Natural killer cell treated with Interleukin-12 subunit alpha and Interleukin-12 subunit beta and Interleukin-15 and Interleukin-18, amount 100 ng/mL, for 72 hours (primary cell): ENCODE results near the gene NUP210L. TPM values are rescaled to one million over a fixed set of nuclear protein-coding genes. Genes with fewer than 3 reads are reported as not detected.
"Not testable (repeated sequence)": the region's sequence is repeated elsewhere in the genome, so short reads cannot be mapped to it uniquely, and the experiment has no call there.

Source experiments
- ATAC-seq, 2 donors: fragments of 150-1000 bp; cut with Tn5 transposase in 1 of 2; sonication (Bioruptor Pico), chemical (Tn5 transposase) in 1 of 2; 2 replicates each; pipeline ENCODE4 v1.10.0; 2021
- DNase-seq: peaks from one replicate; pipeline ENCODE4 v3.0.0; 2022; ENCODE audit warnings: low spot score
- H3K27ac Mint-ChIP-seq, 2 donors: 1 replicate in 1 of 2; 2 replicates in 1 of 2; pipeline ENCODE4 v1.8.0; 2022; ENCODE audit warnings: mixed read lengths in 2 of 2, mild to moderate bottlenecking in 1 of 2, moderate library complexity in 1 of 2
- H3K27me3 Mint-ChIP-seq, 2 donors: 1 replicate in 1 of 2; 2 replicates in 1 of 2; pipeline ENCODE4 v1.8.0; 2022; ENCODE audit warnings: mixed read lengths in 2 of 2
- H3K36me3 Mint-ChIP-seq: one replicate; pipeline ENCODE4 v1.8.0; 2022; ENCODE audit warnings: mixed read lengths
- H3K4me1 Mint-ChIP-seq, 2 donors: 1 replicate in 1 of 2; 2 replicates in 1 of 2; pipeline ENCODE4 v1.8.0; 2022; ENCODE audit warnings: low read depth in 2 of 2, mixed read lengths in 2 of 2, mild to moderate bottlenecking in 1 of 2
- H3K4me3 Mint-ChIP-seq: one replicate; pipeline ENCODE4 v1.8.0; 2022; ENCODE audit warnings: mixed read lengths
- H3K9me3 Mint-ChIP-seq: 2 replicates; pipeline ENCODE4 v1.8.0; 2022; ENCODE audit warnings: mixed read lengths
- total RNA-seq, 2 donors: library from RNA; stranded (reverse); gene quantifications; one replicate each; pipeline ENCODE4 v1.2.3, GENCODE V29; 2022

The NUP210L gene
- total RNA-seq, 2 donors from 2014 or later = 0.24 TPM; not detected in 1

GRCh38 chr1:154157520-154158306 lies 2.8 kb upstream of the NUP210L start:
- H3K9me3 Mint-ChIP-seq = no peaks in the 10 kb centered on the region
- peak; percentile 97 to 99 for ATAC-seq
- H3K36me3 Mint-ChIP-seq = peaks cover 29% of the 10 kb centered on the region
- peaks cover 33 to 37% of the 10 kb centered on the region in 2 donors for H3K4me1 Mint-ChIP-seq
- peak overlapping the region; percentile 86 for H3K4me3 Mint-ChIP-seq
- no peaks in the 10 kb centered on the region for H3K27me3 Mint-ChIP-seq
- peak overlapping the region; percentile 86 to 94 for H3K27ac Mint-ChIP-seq
- DNase-seq = peak; percentile 79

DNA sequence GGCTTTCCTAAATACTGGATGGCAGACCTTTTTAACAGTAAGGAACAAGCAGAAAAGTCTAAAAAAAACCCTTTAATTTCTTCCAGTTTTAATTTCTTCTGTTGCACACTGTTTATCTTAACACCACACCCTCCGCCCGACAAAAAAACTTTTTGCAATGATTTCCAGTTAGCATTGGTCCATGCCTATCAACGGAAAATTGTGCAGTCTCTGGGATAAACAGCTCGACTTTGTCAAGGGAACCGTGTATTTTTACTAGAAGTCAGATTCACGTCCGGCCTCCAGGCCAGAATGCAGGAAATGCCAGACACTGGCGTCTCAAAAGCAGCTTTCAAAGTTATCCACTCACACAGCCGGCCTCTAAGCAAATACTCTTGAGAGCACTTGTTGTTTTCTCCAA lies 378 bp upstream of the NUP210L start:
- H3K27ac Mint-ChIP-seq = peak overlapping the region; percentile 3 to 43
- H3K27me3 Mint-ChIP-seq = no peaks in the 10 kb centered on the region
- DNase-seq (no peak), ATAC-seq (no peak)
- peaks cover 26% of the 10 kb centered on the region for H3K36me3 Mint-ChIP-seq
- H3K4me1 Mint-ChIP-seq = peaks cover 33 to 35% of the 10 kb centered on the region in 2 donors
- H3K9me3 Mint-ChIP-seq = no peaks in the 10 kb centered on the region
- no peak overlapping the region for H3K4me3 Mint-ChIP-seq

DNA sequence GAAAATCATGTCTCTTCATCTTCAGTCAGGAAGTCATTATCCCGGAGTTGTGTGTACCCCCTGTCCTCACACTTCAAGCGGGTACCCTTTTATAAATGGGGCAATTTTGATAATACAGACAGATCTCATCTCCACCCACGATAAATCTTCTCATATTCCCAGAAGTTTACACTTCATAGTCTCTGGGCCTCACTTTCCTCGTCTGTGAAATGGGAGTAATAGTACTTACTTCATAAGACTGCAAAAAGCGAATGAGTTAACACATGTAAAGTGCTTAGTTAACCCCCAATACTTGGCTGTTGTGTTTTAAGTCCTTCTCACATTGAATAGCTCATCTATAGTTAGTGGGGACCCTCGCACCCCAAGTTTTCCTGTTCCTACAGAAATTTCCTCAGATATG lies 820 bp downstream of the NUP210L start:
- Mint-ChIP-seq H3K27ac (peak overlapping the region; percentile 3 to 38), H3K36me3 (peaks cover 17% of the 10 kb centered on the region), H3K4me1 (peaks cover 26 to 28% of the 10 kb centered on the region in 2 donors), H3K4me3 (no peak overlapping the region), H3K9me3 (no peaks in the 10 kb centered on the region), H3K27me3 (no peaks in the 10 kb centered on the region)
- DNase-seq = no peak
- ATAC-seq = no peak

DNA sequence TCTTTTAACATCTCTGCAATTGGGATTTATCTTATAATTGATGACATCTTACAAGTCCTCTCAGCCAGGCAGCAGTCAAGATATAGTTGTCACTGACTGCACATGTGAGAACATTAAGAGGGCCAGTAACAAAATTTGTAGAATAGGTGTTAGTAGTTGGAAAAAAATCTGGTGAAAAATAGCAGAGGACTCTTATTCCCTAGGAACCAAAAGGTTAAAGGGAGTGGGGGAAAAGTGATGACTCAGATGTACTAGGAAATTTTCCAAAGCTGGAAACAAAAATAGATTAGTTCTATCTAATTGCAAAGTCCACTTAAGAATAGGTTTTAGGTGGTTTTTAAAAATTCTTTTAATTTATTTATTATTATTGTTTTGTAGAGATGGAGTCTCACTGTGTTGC lies 3.6 kb downstream of the NUP210L start:
- DNase-seq (no peak), ATAC-seq (no peak)
- Mint-ChIP-seq H3K36me3 (no peaks in the 10 kb centered on the region), H3K27me3 (no peaks in the 10 kb centered on the region), H3K4me1 (peaks cover 3 to 4% of the 10 kb centered on the region in 2 donors), H3K27ac (no peak overlapping the region), H3K4me3 (no peak overlapping the region), H3K9me3 (no peaks in the 10 kb centered on the region)

DNA sequence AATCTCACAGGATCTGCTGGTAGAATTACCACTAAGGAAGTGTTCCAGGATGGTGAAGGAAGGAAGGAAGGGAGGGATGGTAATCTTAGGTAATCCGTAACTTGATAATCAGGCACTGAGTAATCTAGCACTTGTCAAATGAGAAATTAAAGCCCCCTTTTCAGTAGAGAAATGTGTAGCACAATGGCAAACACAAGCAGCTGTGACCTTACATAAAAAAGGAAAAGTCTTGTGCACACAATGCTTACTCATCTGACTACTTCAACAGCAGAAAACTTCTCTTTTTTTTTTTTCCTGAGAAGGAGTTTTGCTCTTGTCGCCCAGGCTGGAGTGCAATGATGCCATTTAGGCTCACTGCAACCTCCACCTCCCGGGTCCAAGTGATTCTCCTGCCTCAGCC lies 6.1 kb downstream of the NUP210L start:
- Mint-ChIP-seq H3K27ac (no peak overlapping the region), H3K27me3 (no peaks in the 10 kb centered on the region), H3K4me3 (no peak overlapping the region), H3K4me1 (peaks cover 0 to 4% of the 10 kb centered on the region in 2 donors), H3K36me3 (no peaks in the 10 kb centered on the region), H3K9me3 (no peaks in the 10 kb centered on the region)
- peak in 1 of 2 donors; percentile 74 for ATAC-seq
- DNase-seq = no peak

GRCh38 chr1:154147505-154147904 lies 7.4 kb downstream of the NUP210L start:
- not testable (repeated sequence) for DNase-seq, ATAC-seq, H3K36me3 Mint-ChIP-seq, H3K27ac Mint-ChIP-seq, H3K9me3 Mint-ChIP-seq, H3K4me1 Mint-ChIP-seq, H3K27me3 Mint-ChIP-seq, H3K4me3 Mint-ChIP-seq

GRCh38 chr1:154145986-154146385 lies 8.9 kb downstream of the NUP210L start:
- Mint-ChIP-seq H3K4me1 (peaks cover 0 to 4% of the 10 kb centered on the region in 2 donors), H3K9me3 (no peaks in the 10 kb centered on the region), H3K36me3 (no peaks in the 10 kb centered on the region), H3K27ac (no peak overlapping the region), H3K27me3 (no peaks in the 10 kb centered on the region), H3K4me3 (no peak overlapping the region)
- DNase-seq (no peak), ATAC-seq (no peak)

DNA sequence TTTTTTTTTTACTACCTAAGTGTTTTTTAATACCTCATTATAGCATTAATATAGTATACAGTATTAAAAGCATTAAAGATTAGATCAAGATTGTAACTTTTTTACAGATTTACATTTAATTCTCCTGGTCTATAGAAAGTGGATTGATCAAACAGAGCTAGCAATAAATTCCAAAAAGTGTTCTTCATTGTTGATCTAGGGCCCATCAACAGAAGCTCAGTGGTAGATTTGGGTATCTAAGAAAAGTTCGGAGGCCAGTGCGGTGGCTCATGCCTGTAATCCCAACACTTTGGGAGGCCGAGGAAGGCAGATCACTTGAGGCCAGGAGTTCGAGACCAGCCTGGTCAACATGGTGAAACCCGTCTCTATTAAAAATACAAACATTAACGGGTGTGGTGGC lies 12.5 kb downstream of the NUP210L start:
- H3K27ac Mint-ChIP-seq = no peak overlapping the region
- ATAC-seq (no peak), DNase-seq (no peak)
- H3K4me3 Mint-ChIP-seq = no peak overlapping the region
- no peaks in the 10 kb centered on the region for H3K4me1 Mint-ChIP-seq
- no peaks in the 10 kb centered on the region for H3K9me3 Mint-ChIP-seq
- H3K36me3 Mint-ChIP-seq = no peaks in the 10 kb centered on the region
- no peaks in the 10 kb centered on the region for H3K27me3 Mint-ChIP-seq

GRCh38 chr1:154141240-154141639 lies 13.6 kb downstream of the NUP210L start:
- Mint-ChIP-seq H3K36me3 (no peaks in the 10 kb centered on the region), H3K9me3 (no peaks in the 10 kb centered on the region), H3K27me3 (no peaks in the 10 kb centered on the region), H3K27ac (no peak overlapping the region), H3K4me1 (no peaks in the 10 kb centered on the region), H3K4me3 (no peak overlapping the region)
- no peak for ATAC-seq
- no peak for DNase-seq

DNA sequence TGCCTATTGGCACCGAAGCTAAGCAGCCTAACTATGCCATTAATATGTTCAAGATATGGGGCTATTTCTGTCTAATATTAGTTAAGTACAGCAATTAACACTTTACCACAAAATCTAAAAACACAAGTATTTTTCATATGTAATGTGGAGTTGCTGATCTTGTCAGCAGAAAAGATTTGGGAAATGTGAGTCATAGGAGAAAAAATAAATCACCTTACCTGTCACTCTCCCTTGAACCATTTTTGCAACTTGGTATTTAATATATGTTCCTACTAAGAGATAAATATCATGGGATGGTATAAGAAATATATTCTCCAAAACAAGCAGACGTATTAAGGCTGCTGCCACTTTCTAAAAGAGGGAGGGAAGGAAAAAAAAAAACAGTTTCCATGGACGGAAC lies 17.0 kb downstream of the NUP210L start:
- no peak overlapping the region for H3K27ac Mint-ChIP-seq
- H3K4me3 Mint-ChIP-seq = no peak overlapping the region
- no peaks in the 10 kb centered on the region for H3K9me3 Mint-ChIP-seq
- no peaks in the 10 kb centered on the region for H3K4me1 Mint-ChIP-seq
- no peak for DNase-seq
- H3K27me3 Mint-ChIP-seq = no peaks in the 10 kb centered on the region
- no peaks in the 10 kb centered on the region for H3K36me3 Mint-ChIP-seq
- ATAC-seq = no peak

DNA sequence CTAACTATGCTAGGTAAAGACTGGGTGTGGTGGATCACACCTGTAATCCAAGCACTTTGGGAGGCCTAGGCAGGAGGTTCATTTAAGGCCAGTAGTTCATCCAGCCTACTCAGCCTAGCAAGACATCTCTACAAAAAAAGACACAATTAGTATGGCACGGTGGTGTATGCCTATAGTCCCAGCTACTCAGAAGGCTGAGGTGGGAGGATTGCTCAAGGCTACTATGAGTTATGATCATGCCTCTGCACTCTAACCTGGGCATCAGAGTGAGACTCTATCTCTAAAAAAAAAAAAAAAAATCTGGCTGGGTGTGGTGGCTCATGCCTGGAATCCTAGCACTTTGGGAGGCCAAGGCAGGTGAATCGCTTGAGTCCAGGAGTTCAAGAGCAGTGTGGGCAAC lies 21.6 kb downstream of the NUP210L start:
- DNase-seq = no peak
- Mint-ChIP-seq H3K27me3 (no peaks in the 10 kb centered on the region), H3K27ac (no peak overlapping the region), H3K9me3 (no peaks in the 10 kb centered on the region), H3K4me1 (peaks cover 0 to 5% of the 10 kb centered on the region in 2 donors), H3K36me3 (no peaks in the 10 kb centered on the region), H3K4me3 (no peak overlapping the region)
- ATAC-seq = no peak

DNA sequence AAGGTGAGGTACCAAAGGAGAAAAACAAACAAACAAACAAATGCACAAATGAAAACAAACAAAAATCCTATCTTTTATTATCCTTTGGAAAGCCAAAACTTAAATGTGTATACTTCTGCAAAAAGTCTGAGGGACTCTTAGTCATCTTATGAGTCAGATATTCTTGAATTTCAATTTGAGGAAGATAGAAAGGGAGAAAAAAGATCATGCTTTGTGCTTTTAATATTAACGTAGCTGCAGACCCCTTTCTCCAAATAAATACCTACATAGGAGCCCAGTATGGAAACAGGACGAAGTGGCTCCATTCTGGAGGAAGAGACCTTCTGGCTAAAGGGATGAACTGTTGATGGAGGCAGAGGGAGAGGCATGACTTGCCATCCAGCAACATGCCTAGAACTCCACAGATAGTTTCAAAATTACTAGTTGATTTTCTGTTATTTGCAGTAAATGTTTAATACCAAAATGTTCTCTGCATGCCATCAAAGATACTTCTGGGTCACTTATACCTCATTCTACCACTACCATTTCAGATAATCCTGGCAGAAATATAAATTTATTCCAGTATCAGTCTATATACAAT lies 25.4 kb downstream of the NUP210L start:
- ATAC-seq = no peak
- peaks cover 0 to 5% of the 10 kb centered on the region in 2 donors for H3K4me1 Mint-ChIP-seq
- no peak for DNase-seq
- no peak overlapping the region for H3K4me3 Mint-ChIP-seq
- no peaks in the 10 kb centered on the region for H3K36me3 Mint-ChIP-seq
- no peaks in the 10 kb centered on the region for H3K27me3 Mint-ChIP-seq
- no peak overlapping the region for H3K27ac Mint-ChIP-seq
- H3K9me3 Mint-ChIP-seq = no peaks in the 10 kb centered on the region

GRCh38 chr1:154123205-154123604 lies 31.7 kb downstream of the NUP210L start:
- DNase-seq, H3K4me3 Mint-ChIP-seq, H3K4me1 Mint-ChIP-seq, ATAC-seq, H3K36me3 Mint-ChIP-seq, H3K9me3 Mint-ChIP-seq, H3K27ac Mint-ChIP-seq, H3K27me3 Mint-ChIP-seq: not testable (repeated sequence)

DNA sequence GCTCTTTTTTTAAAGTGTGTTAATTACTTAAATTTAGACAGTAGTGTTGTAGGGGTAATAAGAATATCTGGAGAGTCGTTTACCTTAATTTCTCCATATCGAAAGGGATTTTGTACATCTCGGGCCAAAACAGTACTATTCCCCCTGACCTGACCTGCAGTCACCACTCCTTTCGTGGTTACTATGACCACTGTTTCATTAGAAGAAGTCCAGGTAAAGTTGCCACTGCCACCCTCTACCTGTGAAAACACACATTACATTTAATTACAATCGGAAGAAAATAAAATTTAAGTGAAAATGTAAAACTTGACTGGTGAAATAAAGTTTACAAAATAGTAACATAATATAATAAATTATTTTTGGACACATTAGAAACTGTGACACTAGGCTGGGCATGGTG lies 37.2 kb downstream of the NUP210L start:
- Mint-ChIP-seq H3K36me3 (no peaks in the 10 kb centered on the region), H3K27ac (no peak overlapping the region), H3K9me3 (no peaks in the 10 kb centered on the region), H3K4me3 (no peak overlapping the region), H3K27me3 (no peaks in the 10 kb centered on the region), H3K4me1 (peaks cover 8 to 13% of the 10 kb centered on the region in 2 donors)
- no peak for ATAC-seq
- no peak for DNase-seq
